NCI-H2227 (cell line): ENCODE measurements around the gene MRTFB.
A peak's percentile ranks its signal among the peaks of the same experiment; 100 is the strongest.

ENCODE experiments used
- DNase-seq: peaks from one replicate; lab custom pipeline; 2025; ENCODE audit not compliant: unreplicated experiment; lab: John Stamatoyannopoulos, UW

MRTFB gene

GRCh38 chr16:14225457-14225856 is 154.3 kb downstream of the MRTFB start:
- DNase-seq: no peak

GRCh38 chr16:14232106-14232864 is 161.2 kb downstream of the MRTFB start:
- DNase-seq: no peak

DNA sequence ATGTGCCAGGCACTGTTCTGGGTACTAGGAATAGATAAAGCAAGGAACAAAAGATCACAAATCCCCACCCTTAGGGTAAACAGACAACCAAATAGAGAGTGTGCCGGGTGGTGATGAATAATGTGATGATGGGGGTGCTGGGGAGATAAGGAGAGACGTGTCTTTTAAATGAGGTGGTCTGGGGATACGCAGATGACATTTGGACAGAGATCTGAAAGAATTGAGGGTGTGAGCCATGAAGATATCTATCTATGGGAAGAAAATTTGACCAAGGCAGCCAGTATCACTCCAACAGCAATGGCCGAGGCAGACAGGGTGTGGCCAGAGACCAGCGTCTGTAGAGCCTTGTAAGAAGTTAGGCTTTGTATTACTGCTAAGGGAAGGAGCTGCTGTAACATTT is 165.3 kb downstream of the MRTFB start:
- no peak for DNase-seq

- DNase-seq: no peak
Observed at GRCh38 chr16:14238756-14239155, 167.6 kb downstream of the MRTFB start.

DNA sequence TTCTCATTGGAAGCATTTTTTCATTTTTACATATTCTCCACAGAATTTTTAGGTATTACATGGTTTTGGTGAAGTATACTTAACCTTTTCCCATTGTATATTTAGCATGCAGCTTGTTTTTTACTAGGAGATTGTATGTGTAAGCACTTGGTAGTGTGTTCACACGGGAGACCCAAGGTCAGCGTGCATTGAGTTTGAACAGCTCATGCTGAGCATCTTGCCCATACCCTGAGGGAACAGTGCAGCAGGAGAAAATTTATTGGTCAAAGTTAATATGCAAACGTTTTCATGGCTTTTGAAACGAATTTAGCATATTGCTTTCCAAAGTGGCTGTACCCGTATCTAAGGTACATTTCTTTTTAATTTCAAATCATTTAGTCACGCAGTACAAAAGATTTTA is 168.7 kb downstream of the MRTFB start:
- no peak for DNase-seq

- DNase-seq: no peak
Observed at GRCh38 chr16:14240219-14240843, 169.2 kb downstream of the MRTFB start.

- no peak for DNase-seq
Observed at GRCh38 chr16:14240964-14241363, 169.8 kb downstream of the MRTFB start.

DNA sequence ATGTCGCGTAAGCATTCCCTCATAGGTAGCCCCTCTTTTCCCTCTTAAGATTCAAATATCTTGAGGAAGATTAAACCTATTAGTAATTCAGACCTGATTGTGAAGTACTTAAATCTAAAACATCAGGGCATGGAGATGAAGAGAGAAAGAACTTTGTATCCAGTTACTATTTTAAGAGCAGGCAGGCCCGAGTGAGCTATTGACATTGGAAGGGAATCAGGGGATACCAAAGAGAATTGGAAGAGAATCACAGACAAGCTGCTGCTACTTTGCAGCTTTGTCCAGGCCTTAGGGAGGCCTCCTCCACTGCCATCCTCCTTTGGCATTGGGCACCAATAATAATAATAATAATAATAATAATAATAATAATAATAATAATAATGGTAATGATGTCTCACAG is 170.5 kb downstream of the MRTFB start:
- no peak for DNase-seq

GRCh38 chr16:14242769-14243168 is 171.7 kb downstream of the MRTFB start:
- no peak for DNase-seq

- no peak for DNase-seq
Observed at GRCh38 chr16:14244196-14245010, 173.3 kb downstream of the MRTFB start.

- DNase-seq: no peak
Observed at GRCh38 chr16:14248791-14249190, 177.7 kb downstream of the MRTFB start.

DNA sequence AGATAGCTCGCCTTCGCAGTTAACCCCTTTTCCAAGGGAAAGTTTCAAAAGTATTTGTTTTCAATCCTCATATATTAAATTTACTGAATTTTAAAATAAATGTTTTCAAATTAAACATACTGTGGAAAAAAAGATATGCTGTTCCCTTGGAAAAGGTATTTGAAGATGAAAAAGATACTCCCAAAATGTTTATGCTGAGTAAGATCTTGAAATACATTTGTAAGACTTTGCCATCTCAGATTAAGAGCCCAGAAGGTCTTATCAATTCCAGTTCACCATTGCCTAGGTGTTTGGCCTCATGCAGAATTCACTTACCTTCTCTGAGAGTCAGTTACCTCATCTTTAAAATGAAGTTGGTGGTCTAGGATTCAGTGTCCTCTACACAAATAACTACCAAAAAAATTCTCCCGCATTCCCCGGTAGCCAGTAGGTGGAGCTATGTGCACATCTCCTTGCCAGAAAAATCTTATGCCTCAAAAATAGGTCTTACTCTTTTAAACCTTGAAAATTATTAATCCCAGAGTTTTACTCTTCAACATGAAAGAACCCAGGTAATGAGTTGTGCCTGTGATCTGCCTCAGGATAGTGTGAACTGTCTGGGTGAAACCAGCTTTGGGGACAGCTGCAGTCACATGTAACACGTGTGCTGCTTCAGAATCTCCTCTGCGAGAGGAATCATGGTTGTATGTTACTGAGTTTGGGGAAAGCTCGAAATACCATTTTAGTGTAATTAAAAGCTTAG is 178.3 kb downstream of the MRTFB start:
- DNase-seq: peak; percentile 44

GRCh38 chr16:14251419-14251818 is 180.3 kb downstream of the MRTFB start:
- no peak for DNase-seq

- DNase-seq: no peak
Observed at GRCh38 chr16:14252860-14253259, 181.7 kb downstream of the MRTFB start.

DNA sequence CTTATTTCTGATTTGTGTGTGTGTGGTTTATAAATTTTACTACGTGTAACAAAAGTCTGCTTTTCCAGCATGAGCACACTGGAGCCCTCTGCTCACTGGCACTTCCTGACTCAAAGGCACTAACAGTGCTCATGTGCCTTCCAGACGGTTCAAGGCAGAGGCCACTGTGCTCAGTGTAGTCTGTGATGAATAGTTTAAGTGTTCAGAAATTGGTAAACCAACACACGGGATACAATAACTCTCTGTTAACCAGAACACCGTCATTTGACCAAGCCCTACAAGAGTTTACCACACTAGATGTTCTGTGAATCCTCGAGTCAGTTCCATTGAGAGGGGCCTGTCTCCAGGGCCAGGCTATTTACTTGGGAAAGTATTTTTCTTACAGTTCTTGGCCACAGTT is 191.9 kb downstream of the MRTFB start:
- no peak for DNase-seq

DNA sequence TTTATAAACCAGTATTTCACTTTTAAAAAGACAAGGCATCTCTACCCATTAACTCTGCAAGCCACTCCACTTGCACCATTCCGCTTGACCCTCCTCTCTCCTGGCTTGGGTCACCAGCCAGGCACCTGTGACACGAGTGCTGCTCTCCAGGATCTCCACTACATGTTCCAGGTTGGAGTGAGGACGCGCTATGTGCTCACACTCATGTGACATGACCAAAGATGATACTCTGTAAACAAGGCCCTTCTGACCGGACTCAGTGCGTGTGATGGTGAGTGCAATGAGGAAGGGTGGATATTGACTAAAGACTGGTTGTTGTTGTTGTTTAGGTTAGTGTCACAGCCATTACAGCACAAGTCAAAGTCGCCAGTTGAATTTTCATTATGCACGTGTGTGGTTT is 192.7 kb downstream of the MRTFB start:
- no peak for DNase-seq

GRCh38 chr16:14264327-14264943 is 193.3 kb downstream of the MRTFB start:
- DNase-seq: no peak

GRCh38 chr16:14268073-14268472 is 197.0 kb downstream of the MRTFB start:
- no peak for DNase-seq

DNA sequence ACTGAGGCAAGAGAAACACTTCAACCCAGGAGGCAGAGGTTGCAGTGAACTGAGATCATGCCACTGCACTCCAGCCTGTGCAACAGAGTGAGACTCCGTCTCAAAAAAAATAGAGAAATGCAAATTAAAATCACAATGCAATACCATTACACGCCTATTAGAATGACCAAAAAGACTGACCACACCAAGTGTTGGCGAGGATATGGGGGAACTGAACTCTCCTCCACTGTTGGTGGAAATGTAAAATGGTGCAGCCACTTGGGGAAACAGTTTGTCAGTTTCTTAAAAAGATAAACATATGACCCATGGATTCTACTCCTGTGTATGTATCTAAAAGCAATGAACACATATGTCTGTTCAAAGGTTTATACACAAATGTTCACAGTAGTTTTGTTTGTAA is 204.8 kb downstream of the MRTFB start:
- DNase-seq: no peak

GRCh38 chr16:14278749-14279148 is 207.6 kb downstream of the MRTFB start:
- DNase-seq: no peak

- no peak for DNase-seq
Observed at GRCh38 chr16:14280541-14280940, 209.4 kb downstream of the MRTFB start.
